ENCODE measurements around the gene PALB2.

The PALB2 gene

GRCh38 chr16:23580391-23580790, 60.7 kb downstream of the PALB2 start:
- DNase-seq, result no peak

DNA sequence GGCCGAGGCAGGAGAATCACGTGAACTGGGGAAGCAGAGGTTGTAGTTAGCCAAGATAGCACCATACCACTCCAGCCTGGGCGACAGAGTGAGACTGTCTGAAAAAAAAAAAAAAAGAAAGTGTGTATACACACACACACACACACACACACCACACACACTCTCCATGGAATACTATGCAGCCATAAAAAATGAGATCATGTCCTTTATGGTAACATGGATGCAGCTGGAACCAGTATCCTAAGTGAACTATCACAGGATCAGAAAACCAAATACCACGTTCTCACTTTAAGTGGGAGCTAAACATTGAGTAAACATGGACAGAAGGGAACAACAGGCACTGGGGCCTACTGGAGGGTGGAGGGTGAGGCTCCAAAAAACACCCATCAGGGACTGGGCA, 61.7 kb downstream of the PALB2 start:
- DNase-seq, result no peak

- DNase-seq, result no peak
These were observed 62.8 kb downstream of the PALB2 start for GRCh38 chr16:23578101-23578830.

- no peak for DNase-seq
These were observed 63.6 kb downstream of the PALB2 start for GRCh38 chr16:23577493-23577892.

DNA sequence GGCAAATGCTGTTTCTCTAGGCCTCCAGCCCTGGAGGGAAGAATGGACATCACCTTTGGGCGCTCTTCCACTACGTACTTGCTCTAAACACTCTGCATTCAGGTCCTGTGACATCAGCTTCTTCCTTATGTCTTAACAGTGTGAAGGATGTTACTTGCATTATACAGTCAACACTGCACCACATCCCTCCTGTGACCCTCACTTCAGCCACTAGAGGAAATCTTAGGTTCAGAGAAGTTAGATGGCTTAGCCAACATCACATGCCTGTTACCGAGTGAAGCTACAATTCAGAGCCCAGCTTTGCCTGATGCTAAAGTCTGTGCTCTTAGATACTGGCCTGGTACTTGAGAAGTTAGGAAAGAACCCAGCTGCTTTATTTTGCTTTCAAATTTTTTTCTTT, 65.3 kb downstream of the PALB2 start:
- no peak for DNase-seq

- no peak for DNase-seq
These were observed 67.3 kb downstream of the PALB2 start for GRCh38 chr16:23573817-23574216.

DNA sequence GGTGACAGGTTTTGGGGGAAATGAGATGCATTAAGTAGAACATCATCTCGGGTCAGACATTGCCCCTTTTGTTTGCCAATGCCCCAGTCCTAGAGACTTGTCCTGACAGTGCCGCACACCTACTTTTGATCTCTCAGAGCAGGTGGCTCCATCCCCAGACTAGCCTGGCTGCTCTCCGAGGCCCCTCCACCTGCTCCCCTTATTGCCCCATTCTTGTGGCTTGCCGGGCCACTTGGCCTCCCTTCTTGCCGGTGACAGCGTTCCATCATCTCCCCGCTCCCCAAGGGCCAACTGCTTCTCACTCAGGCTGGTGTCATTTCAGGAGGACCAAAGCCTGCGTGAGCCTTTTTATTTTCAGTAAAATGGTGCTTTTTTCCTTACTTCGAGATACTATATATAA, 68.7 kb downstream of the PALB2 start:
- no peak for DNase-seq

- no peak for DNase-seq
These were observed 69.2 kb downstream of the PALB2 start for GRCh38 chr16:23571895-23572294.

GRCh38 chr16:23570992-23571632, 70.0 kb downstream of the PALB2 start:
- DNase-seq, result no peak

DNA sequence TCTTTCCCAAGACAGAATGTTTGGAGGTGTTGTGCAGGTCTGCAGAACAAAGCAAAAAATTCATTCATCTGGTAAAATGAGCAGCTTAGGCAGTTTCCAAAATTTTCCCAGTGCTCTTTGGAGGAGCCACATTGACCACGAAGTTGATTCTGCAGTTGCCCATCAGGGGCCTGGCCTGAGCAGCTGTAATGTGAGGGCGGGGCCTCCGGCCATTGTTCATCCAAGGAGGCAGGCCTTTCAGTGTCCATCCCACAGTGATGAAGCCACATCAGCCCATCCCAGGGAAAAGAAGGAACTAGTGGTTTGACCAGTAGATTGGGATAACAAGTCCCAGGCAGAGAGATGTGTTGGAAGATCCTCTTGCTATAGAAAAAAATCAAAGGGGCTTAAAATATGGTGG, 73.5 kb downstream of the PALB2 start:
- DNase-seq, result no peak

- DNase-seq, result no peak
These were observed 74.4 kb downstream of the PALB2 start for GRCh38 chr16:23566724-23567123.

GRCh38 chr16:23564575-23565363, 76.3 kb downstream of the PALB2 start:
- DNase-seq, result no peak

GRCh38 chr16:23563186-23563585, 77.9 kb downstream of the PALB2 start:
- DNase-seq, result no peak

- DNase-seq, result no peak
These were observed 78.6 kb downstream of the PALB2 start for GRCh38 chr16:23562505-23562904.

GRCh38 chr16:23561586-23561985, 79.5 kb downstream of the PALB2 start:
- DNase-seq, result no peak

DNA sequence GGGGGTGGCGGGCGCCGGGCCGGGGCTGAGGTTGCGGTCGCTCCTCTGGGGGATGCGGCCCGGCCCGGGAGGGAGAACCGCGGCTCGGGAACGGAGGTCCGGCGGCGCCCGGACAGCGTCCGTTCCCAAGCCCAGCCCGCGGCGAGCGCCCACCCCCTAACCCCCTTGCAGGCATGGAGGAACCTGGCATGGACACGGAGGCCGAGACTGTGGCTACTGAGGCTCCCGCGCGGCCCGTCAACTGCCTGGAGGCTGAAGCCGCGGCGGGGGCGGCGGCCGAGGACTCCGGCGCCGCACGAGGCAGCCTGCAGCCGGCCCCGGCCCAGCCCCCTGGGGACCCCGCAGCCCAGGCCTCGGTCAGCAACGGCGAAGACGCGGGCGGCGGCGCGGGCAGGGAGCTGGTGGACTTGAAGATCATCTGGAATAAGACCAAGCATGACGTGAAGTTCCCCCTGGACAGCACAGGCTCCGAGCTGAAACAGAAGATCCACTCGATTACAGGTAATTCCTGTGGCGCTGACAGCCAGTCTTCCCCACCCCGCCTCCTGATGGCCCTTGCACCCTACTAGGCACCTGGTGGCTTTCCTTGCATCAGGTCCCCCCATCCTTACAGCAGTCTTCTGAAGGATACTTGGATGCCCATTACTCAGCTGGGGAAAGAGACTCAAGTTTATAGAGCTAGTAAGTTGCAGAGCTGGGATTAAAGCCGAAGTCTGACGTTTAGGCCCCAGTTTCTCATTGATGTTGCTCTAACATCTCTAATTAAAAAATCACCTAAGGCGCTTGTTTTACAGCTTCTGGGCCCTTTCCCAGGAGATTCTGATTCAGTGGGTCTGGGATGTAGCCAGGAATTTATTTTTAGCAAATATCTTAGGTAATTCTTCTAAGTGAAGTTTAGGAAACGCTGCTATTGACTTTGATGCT, 83.1 kb downstream of the PALB2 start:
- DNase-seq, result peak; percentile 41

DNA sequence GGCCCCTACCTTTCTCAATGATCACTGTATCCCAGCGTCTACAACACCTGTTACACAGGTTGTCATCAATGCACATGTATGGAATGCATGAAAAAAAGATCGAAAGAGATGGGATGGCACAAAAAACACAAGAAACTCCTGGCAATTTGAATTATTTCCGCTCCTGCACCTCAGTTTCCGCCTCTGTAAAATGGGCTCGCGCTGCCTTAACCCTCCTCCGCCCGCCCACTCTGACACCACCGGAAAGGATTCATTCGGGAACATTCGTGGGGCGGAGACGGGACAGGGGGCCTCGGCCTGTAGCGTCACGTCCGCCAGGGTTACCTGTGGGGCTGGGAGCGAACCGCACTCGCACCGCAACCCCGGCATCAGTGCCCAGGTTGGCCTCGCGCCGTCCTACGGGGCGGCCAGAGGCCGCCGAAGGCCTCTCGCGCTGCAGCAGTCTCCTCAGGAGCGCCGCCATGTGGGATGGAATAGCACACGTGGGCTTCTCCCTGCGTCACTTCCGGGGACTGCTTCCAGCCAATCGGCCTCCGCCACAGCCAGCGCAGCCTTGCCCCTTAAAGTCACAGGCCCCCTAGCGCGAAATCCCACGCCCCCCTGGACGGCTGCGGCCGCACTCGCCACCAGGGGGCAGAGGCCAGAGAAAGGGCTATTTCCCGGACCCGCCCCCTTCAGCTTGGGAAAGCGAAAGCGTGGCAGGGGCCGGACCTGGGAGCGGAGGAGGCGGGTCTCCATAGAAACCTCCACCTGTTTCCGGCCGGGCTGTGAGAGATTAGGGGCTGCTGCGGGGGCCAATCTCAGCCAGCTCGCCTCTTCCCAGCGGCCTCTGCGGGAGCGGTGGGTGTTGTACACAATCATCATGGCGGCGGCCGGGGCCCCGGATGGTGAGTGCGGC, 84.0 kb downstream of the PALB2 start, which contains the start of the genes EARS2 and UBFD1:
EARS2 (minus strand) TSS at position 470 of the 898 bp plus-strand sequence; CDS start at position 463, 7 bp downstream.
UBFD1 (plus strand) TSS at position 847 of the 898 bp plus-strand sequence; CDS start at position 863, 16 bp downstream.
- DNase-seq, result peak; percentile 97

- no peak for DNase-seq
These were observed 86.6 kb downstream of the PALB2 start for GRCh38 chr16:23554536-23554935.

Data from NCI-H2029 (cell line).